Measurements from ENCODE around the gene RPL10.

Gene RPL10

GRCh38 chrX:154397888-154398667, at the start of gene RPL10:
Gene RPL10, plus strand, starts transcription at chrX:154398377. Its CDS starts 143 bp downstream, at chrX:154398520.
- peak; percentile 88 to 90 for DNase-seq

GRCh38 chrX:154348646-154349358, 49.4 kb upstream of the RPL10 start:
- no peak for DNase-seq

GRCh38 chrX:154349359-154349935, 48.7 kb upstream of the RPL10 start:
- no peak for DNase-seq

- no peak for DNase-seq
These were observed 48.2 kb upstream of the RPL10 start for GRCh38 chrX:154349979-154350378.

GRCh38 chrX:154350429-154351182, 47.6 kb upstream of the RPL10 start:
- no peak for DNase-seq

- DNase-seq = no peak
These were observed 46.8 kb upstream of the RPL10 start for GRCh38 chrX:154351183-154352011.

- DNase-seq = no peak
These were observed 46.2 kb upstream of the RPL10 start for GRCh38 chrX:154352012-154352401.

- no peak for DNase-seq
These were observed 45.7 kb upstream of the RPL10 start for GRCh38 chrX:154352466-154352865.

GRCh38 chrX:154353172-154353843, 44.9 kb upstream of the RPL10 start:
- no peak for DNase-seq

GRCh38 chrX:154354013-154354412, 44.2 kb upstream of the RPL10 start:
- no peak for DNase-seq

- DNase-seq = no peak
These were observed 43.7 kb upstream of the RPL10 start for GRCh38 chrX:154354516-154354915.

GRCh38 chrX:154355094-154355775, 42.9 kb upstream of the RPL10 start:
- no peak for DNase-seq

- no peak for DNase-seq
These were observed 42.4 kb upstream of the RPL10 start for GRCh38 chrX:154355776-154356140.

GRCh38 chrX:154356596-154356995, 41.6 kb upstream of the RPL10 start:
- DNase-seq = no peak

- no peak for DNase-seq
These were observed 41.0 kb upstream of the RPL10 start for GRCh38 chrX:154357205-154357604.

GRCh38 chrX:154358011-154358410, 40.2 kb upstream of the RPL10 start:
- no peak for DNase-seq

- DNase-seq = no peak
These were observed 39.3 kb upstream of the RPL10 start for GRCh38 chrX:154358829-154359228.

GRCh38 chrX:154359362-154360154, 38.6 kb upstream of the RPL10 start:
- no peak for DNase-seq

GRCh38 chrX:154360155-154360713, 37.9 kb upstream of the RPL10 start:
- no peak for DNase-seq

Data from NCI-H2081 (cell line).